ENCODE results near the gene CASK. TPM values are rescaled to one million over a fixed set of nuclear protein-coding genes. Genes with fewer than 3 reads are reported as not detected.

The CASK gene
- total RNA-seq, 1 experiment from 2014 or later, result 39.2 TPM

DNA sequence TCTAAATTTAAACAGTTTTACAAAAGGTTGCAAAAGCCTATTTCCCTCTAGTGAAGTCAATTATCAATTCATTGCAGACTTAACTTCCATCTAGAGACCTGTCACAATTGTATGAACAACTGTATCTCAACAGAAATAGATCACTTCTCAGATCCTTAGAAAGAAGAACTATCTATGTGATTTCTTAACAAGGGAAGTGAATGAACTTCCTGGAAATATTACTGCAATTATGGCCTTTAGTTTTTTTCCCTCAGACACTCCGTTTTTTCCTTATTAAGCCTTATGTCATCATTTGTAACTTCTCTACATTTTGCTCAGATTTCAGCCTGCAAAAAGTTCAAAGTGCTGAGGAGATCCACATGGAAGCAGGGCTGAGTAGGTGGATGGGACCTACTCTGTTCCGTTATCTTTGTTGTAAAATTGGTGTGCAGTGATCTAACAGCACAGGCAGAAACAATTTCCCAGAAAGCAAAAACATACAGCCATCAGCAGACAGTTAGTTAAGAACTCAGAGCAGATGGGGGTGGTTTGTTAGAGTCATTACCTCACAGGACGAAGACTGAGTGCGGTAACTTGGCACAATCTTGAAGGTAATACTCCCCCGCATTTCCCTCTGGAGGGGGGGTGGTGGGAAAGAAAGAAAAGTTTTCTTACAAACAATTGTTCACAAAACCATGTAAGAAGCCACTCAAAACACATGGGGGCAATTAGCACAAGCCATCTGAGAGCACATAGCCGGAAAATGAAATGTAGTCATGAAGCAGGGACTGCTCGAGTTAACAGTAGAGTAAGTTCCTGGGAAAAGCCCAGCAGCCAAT, 363.9 kb downstream of the CASK start:
- no peak overlapping the region for H3K4me3 ChIP-seq (ENCODE audit: insufficient read depth, low read depth, low read length)
- DNase-seq, result no peak
- H3K36me3 ChIP-seq (replicated peaks; ENCODE audit: control insufficient read depth, insufficient read depth, low read length), result no peaks in the 10 kb centered on the region
- no peaks in the 10 kb centered on the region for H3K27me3 ChIP-seq (ENCODE audit: control insufficient read depth, insufficient read depth, low read length)

DNA sequence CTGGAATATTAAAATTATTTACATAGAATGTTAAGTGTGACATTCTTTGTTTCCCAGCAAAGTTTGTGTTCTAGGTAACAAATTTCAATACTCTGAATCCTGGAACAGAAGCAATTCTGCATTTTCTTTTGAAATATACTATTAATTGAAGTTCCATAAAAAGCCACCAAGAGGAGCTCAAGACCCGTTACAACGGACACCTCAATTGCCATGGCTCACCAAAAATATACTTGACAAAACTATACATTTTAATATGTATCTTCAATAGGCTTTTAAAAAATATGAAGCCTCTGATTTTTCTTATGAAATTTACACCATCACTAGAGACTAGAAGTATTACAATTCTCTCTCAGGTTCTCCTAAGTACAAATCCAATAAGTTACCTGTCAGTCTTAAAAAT, 364.8 kb downstream of the CASK start:
- Histone ChIP-seq H3K4me3 (ENCODE audit: insufficient read depth, low read depth, low read length) (no peak overlapping the region), H3K36me3 (replicated peaks; ENCODE audit: control insufficient read depth, insufficient read depth, low read length) (no peaks in the 10 kb centered on the region), H3K27me3 (ENCODE audit: control insufficient read depth, insufficient read depth, low read length) (no peaks in the 10 kb centered on the region)
- DNase-seq, result peak; percentile 17

DNA sequence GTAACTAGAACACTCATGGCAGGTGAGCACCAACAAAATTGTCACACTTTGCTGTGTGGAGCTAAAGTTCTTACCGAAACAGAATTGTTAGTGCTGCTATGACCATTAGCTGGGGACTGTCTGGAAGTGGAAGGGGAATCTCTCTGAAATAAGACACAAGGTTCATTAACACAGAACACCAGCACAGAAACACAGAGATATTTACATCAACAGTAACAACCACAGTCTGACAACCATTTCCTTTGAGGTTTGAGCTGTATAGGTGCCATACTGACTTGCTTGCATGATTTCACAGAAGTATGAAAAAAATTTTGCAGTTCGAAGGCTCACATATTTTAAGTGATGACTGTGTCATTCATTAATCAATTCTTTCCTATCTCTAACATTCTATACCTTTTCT, 366.4 kb downstream of the CASK start:
- no peak overlapping the region for H3K4me3 ChIP-seq (ENCODE audit: insufficient read depth, low read depth, low read length)
- H3K27me3 ChIP-seq (ENCODE audit: control insufficient read depth, insufficient read depth, low read length), result no peaks in the 10 kb centered on the region
- H3K36me3 ChIP-seq (replicated peaks; ENCODE audit: control insufficient read depth, insufficient read depth, low read length), result no peaks in the 10 kb centered on the region
- no peak for DNase-seq

DNA sequence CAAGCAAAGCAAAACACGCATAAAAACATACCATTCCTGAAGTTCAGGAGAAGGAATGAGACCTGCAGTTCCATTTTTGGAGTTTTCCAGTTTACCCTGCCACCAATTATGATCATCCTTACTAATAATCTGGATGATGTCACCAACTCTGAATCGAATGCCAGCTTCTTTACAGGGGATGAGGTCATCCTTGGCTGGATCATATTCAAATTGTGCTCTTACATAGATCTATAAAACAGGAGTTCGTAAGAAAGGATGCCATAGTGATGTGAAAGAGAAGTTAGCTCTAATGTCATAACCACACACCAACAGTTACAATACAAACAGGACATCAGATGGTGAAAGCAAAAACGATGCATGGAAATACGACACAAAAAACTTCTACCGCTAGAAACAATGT, 369.7 kb downstream of the CASK start:
- no peak for DNase-seq
- no peak overlapping the region for H3K4me3 ChIP-seq (ENCODE audit: insufficient read depth, low read depth, low read length)
- H3K36me3 ChIP-seq (replicated peaks; ENCODE audit: control insufficient read depth, insufficient read depth, low read length), result no peaks in the 10 kb centered on the region
- H3K27me3 ChIP-seq (ENCODE audit: control insufficient read depth, insufficient read depth, low read length), result no peaks in the 10 kb centered on the region

DNA sequence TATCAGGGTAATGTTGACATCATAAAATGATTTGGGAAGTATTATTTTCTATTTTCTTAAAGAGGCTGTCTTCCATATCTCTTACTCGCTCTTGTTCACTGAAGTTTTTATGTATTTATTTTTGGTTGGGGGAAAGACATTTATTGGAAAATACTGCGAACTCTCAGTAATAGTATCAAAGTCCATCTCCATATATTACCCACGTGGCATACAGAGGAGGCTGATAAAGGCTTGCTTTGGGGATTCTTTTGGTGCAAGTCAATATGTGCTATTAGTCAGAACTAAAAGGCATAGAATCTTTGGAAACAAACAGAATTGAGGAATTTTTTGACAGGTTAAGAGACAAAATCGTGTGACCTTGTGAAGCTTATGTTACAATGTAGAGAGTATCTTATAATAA, 374.9 kb downstream of the CASK start:
- Histone ChIP-seq H3K4me3 (ENCODE audit: insufficient read depth, low read depth, low read length) (no peak overlapping the region), H3K36me3 (replicated peaks; ENCODE audit: control insufficient read depth, insufficient read depth, low read length) (no peaks in the 10 kb centered on the region), H3K27me3 (ENCODE audit: control insufficient read depth, insufficient read depth, low read length) (no peaks in the 10 kb centered on the region)
- DNase-seq, result no peak

DNA sequence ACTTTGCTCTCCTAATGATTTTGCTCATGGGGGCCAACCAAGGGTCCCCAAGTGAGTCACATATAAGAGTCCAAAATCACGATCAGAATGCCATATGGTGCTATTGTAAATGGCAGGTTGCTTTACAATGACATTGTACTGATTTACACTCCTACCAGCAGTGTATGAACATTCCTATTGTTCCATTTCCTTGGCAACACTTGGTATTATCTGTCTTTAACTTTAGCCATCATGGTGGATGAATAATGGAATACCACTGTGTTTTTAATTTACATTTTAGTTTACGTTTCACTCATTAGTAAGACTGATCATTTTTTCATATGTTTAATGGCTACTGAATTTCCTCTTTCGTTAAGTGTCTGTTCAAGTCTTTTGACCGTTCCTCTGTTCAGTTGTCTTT, 379.7 kb downstream of the CASK start:
- Histone ChIP-seq H3K4me3 (ENCODE audit: insufficient read depth, low read depth, low read length) (no peak overlapping the region), H3K36me3 (replicated peaks; ENCODE audit: control insufficient read depth, insufficient read depth, low read length) (no peaks in the 10 kb centered on the region), H3K27me3 (ENCODE audit: control insufficient read depth, insufficient read depth, low read length) (no peaks in the 10 kb centered on the region)
- no peak for DNase-seq

DNA sequence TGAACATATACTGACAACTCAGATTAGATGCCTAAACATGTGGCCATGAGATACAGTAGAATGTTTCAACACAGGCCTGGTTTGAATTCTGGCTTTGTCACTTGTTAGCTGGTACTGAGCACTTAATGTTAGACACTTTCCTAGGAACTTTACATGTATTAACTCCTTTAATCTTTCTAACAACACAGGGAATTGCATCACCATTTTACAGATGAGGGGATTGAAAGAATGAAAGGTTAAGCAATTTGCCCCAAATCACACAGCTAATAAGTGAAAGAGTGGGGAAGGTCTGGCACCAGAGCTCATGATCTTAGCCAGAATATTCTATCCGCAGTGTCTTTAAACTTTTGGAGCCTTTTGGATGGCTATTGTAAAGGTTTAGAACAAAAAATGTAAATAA, 380.3 kb downstream of the CASK start:
- H3K27me3 ChIP-seq (ENCODE audit: control insufficient read depth, insufficient read depth, low read length), result no peaks in the 10 kb centered on the region
- DNase-seq, result no peak
- no peaks in the 10 kb centered on the region for H3K36me3 ChIP-seq (replicated peaks; ENCODE audit: control insufficient read depth, insufficient read depth, low read length)
- no peak overlapping the region for H3K4me3 ChIP-seq (ENCODE audit: insufficient read depth, low read depth, low read length)

DNA sequence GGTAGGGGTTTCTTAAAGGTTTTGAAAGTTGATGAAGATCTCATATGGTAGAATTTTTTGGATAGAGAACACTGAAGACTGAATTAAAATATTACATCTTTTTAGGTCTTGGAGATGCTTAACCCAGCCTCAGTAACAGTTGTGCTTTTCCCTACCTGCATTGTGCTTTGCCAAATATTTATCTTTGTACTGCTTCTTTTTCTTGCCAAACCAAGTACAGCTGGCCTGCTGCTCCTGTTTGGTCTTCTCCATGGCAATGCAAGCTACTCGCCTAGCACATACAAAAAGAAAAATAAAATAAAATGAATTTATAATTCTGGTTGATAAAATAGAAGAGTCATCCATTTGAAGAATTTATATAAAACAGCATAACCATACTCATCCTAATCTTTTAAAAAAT, 380.8 kb downstream of the CASK start:
- DNase-seq, result no peak
- H3K27me3 ChIP-seq (ENCODE audit: control insufficient read depth, insufficient read depth, low read length), result no peaks in the 10 kb centered on the region
- H3K4me3 ChIP-seq (ENCODE audit: insufficient read depth, low read depth, low read length), result no peak overlapping the region
- no peaks in the 10 kb centered on the region for H3K36me3 ChIP-seq (replicated peaks; ENCODE audit: control insufficient read depth, insufficient read depth, low read length)

DNA sequence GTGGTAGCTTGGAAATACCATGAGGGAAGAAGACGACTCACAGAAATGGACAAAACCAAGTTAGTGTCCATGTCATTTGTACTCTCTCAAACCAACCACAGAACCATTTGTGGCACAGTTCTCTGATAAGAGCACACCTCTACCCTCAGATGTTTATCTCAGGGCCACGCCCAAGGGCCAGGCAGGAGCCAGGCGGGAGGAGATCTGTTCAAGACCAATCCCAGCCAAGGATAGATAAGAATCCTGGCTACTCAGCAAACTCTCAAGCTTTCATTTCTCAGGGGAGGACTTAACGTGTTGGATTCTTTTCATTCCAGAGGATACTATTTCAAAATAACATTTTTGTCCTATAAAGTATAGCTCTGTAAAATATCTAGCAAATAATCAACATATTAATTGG, 381.2 kb downstream of the CASK start:
- H3K27me3 ChIP-seq (ENCODE audit: control insufficient read depth, insufficient read depth, low read length), result no peaks in the 10 kb centered on the region
- no peaks in the 10 kb centered on the region for H3K36me3 ChIP-seq (replicated peaks; ENCODE audit: control insufficient read depth, insufficient read depth, low read length)
- H3K4me3 ChIP-seq (ENCODE audit: insufficient read depth, low read depth, low read length), result no peak overlapping the region
- DNase-seq, result no peak

DNA sequence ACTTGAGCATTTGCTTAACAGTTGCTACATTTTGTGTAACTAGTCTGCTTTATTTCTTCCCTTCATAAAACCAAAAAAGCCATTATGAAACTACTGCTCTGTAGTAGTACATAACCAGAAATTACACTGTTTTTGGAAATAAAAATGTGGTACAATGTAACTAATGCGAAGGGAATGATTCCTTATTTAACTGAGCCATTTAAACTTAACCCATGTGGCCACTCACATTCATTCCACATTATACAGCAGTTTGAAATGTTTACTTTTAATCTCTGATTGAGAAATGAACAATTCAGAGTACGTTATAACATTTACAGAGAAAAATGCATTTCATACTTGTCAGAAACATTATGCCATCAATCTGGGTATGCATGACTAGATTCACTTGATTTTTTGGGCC, 382.0 kb downstream of the CASK start:
- no peak overlapping the region for H3K4me3 ChIP-seq (ENCODE audit: insufficient read depth, low read depth, low read length)
- no peak for DNase-seq
- no peaks in the 10 kb centered on the region for H3K27me3 ChIP-seq (ENCODE audit: control insufficient read depth, insufficient read depth, low read length)
- H3K36me3 ChIP-seq (replicated peaks; ENCODE audit: control insufficient read depth, insufficient read depth, low read length), result no peaks in the 10 kb centered on the region

DNA sequence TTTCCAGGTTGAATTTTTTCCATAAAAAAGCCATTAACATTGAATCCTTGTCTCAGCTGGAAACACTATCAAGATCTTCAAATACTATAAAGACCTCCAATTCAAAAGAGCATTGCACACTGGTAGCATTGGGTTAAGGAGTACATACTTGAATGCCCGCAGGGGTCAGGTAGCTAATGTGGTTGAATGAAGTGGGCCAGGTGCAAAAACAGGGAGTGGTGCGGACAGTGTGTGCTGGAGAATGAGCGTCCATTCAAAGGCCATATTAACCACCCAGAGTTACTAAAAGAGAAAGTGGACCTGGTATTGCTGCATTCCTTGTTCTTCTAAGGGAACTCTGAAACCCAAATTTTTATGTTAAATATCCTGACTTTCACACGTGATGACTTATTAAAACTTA, 384.6 kb downstream of the CASK start:
- Histone ChIP-seq H3K36me3 (replicated peaks; ENCODE audit: control insufficient read depth, insufficient read depth, low read length) (no peaks in the 10 kb centered on the region; the same call in 1 of the 2 replicates), H3K4me3 (ENCODE audit: insufficient read depth, low read depth, low read length) (no peak overlapping the region), H3K27me3 (ENCODE audit: control insufficient read depth, insufficient read depth, low read length) (no peaks in the 10 kb centered on the region)
- no peak for DNase-seq

DNA sequence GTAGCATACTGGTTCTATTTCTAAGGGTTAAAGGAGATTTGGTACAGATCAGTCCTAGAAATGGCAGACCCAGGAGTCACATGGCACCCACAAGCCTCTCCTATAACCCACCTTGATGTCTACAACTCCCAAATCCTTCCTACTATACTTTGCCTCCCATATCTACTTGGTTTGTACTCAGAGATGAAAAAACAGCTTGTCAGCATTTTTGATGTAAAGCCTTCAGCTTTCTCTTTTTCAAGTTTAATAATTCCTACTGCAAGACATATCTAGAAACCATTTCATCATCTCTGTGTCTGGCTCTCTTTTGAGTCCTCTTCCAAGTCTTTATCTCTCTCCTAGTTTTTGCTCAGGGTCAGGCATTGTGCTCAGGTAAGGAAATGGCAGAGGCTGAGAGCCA, 393.3 kb downstream of the CASK start:
- no peak overlapping the region for H3K4me3 ChIP-seq (ENCODE audit: insufficient read depth, low read depth, low read length)
- H3K27me3 ChIP-seq (ENCODE audit: control insufficient read depth, insufficient read depth, low read length), result no peaks in the 10 kb centered on the region
- H3K36me3 ChIP-seq (replicated peaks; ENCODE audit: control insufficient read depth, insufficient read depth, low read length), result peaks cover 8% of the 10 kb centered on the region

DNA sequence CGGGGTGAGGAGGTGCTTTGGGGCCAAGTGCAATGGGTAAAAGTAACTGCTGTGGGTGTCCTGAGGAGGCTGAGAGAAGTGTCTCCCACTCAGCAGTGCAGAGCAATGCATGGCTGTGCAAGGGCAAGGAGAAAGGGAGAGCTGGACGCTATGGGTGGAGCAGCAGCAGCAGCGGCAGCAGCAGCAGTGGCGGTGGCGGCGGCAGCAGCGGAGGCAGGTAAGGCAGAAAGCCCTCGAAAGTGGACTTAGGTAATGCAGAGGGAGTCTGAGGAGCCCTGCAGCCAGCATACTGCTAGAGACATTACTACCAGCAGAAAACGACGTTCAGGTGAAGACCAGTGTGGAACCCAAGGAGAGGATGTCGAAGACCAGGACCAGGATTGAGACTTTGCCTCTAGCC, 394.1 kb downstream of the CASK start:
- H3K4me3 ChIP-seq (ENCODE audit: insufficient read depth, low read depth, low read length), result no peak overlapping the region
- H3K36me3 ChIP-seq (replicated peaks; ENCODE audit: control insufficient read depth, insufficient read depth, low read length), result peaks cover 8% of the 10 kb centered on the region
- no peaks in the 10 kb centered on the region for H3K27me3 ChIP-seq (ENCODE audit: control insufficient read depth, insufficient read depth, low read length)
- DNase-seq, result no peak

More for the DNA sequence above, 393.3 kb downstream of the CASK start:
- DNase-seq, result no peak

DNA sequence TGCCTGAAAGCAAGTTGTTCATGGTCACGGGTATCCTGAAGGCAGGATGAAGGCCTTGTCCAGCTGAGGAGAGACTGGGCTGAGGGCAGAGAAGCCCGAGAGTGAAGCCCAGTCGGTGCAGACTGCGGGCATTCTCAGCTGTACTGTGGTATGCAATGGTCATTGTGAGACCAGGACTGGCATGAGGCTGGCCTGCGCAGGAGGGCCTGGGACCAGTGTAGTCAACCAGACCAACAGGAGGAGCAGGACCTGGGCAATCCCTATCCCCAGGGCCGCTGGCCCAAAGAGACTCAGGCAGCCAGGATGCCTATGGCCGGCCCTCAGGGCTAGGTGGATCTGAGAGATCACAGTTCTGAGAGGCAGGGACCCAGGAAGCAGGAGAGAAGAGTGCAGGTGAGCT, 394.6 kb downstream of the CASK start:
- no peak overlapping the region for H3K4me3 ChIP-seq (ENCODE audit: insufficient read depth, low read depth, low read length)
- peaks cover 8% of the 10 kb centered on the region for H3K36me3 ChIP-seq (replicated peaks; ENCODE audit: control insufficient read depth, insufficient read depth, low read length)
- no peaks in the 10 kb centered on the region for H3K27me3 ChIP-seq (ENCODE audit: control insufficient read depth, insufficient read depth, low read length)
- DNase-seq, result no peak

DNA sequence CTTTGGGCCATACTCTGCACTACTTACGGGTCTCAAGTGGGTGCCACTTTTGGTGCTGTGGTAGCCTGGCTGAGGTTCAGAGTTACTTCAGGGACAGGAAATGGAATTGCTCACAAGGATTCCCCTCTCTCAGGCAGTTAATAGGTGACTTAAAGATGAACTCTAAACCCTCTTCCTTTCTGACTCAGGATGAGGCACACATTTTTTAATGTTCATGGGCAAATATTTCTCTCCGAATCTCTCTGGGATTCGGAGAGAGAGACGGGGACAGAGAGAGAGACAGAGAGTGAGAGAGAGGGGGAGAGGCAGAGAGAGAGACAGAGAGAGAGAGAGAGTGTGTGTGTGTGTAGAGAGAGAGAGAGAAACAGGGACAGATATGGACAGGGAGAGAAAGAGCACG, 396.4 kb downstream of the CASK start:
- no peak for DNase-seq
- Histone ChIP-seq H3K4me3 (ENCODE audit: insufficient read depth, low read depth, low read length) (no peak overlapping the region), H3K36me3 (replicated peaks; ENCODE audit: control insufficient read depth, insufficient read depth, low read length) (peaks cover 8% of the 10 kb centered on the region), H3K27me3 (ENCODE audit: control insufficient read depth, insufficient read depth, low read length) (no peaks in the 10 kb centered on the region)

DNA sequence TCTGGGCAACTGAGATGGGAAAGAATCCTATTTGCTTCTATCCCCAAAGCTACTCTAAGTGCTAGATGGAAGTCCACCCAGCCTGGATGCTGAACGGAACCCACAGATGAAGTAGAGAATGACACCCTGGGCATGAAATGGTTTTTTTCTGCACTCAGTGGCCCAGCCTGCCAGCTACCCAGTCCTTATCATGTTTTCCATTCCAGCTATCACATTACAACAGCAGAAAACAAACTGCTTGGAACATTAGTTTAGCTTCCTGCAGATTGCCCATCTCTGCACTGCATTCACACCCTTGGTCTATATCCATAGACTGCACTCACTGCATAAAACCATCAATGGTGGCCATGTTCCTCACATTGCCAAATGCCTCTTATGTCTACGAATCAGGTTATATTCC, 397.1 kb downstream of the CASK start:
- no peaks in the 10 kb centered on the region for H3K27me3 ChIP-seq (ENCODE audit: control insufficient read depth, insufficient read depth, low read length)
- peaks cover 8% of the 10 kb centered on the region for H3K36me3 ChIP-seq (replicated peaks; ENCODE audit: control insufficient read depth, insufficient read depth, low read length)
- DNase-seq, result no peak
- no peak overlapping the region for H3K4me3 ChIP-seq (ENCODE audit: insufficient read depth, low read depth, low read length)
